Endothelial cell of umbilical vein (primary cell): ENCODE measurements around the gene FOXC1. TPM values are rescaled to one million over a fixed set of nuclear protein-coding genes. Genes with fewer than 3 reads are reported as not detected.

Experiments
- BruUV-seq: library from RNA; stranded (reverse); fragments of 400-500 nt; replicated peaks from 2 replicates; lab custom pipeline; 2021; lab: Mats Ljungman, UMichigan
- CTCF ChIA-PET: fragments of 300-600, 350-600 bp; sonication (Branson Sonifier 250); formaldehyde crosslinking; loops from one replicate; lab custom pipeline; 2021; ENCODE audit warnings: antibody characterized with exemption, inconsistent platforms; lab: Charles Lee
- POLR2A ChIA-PET: fragments of 300-600, 350-600 bp; sonication (Branson Sonifier 250); formaldehyde crosslinking; loops from one replicate; lab custom pipeline; 2021; ENCODE audit warnings: antibody characterized with exemption, inconsistent platforms; lab: Charles Lee
- DNase-seq: peaks from one replicate; pipeline ENCODE4 v3.0.0-alpha.2; 2011; ENCODE audit warnings: low read depth, low spot score
- FAIRE-seq: peaks from 2 replicates; lab custom pipeline; 2011; peaks lifted over from hg19 to GRCh38; lab: Jason Lieb, UNC
- H2AFZ ChIP-seq: 2 replicates; pipeline ENCODE4 v1.6.0; 2012; ENCODE audit warnings: low read depth, low read length, control low read depth, inconsistent platforms
- H3K27ac ChIP-seq: 2 replicates; pipeline ENCODE4 v1.5.1; 2011; ENCODE audit warnings: low read depth, mild to moderate bottlenecking, control low read depth, low read length, moderate library complexity; ENCODE audit not compliant: insufficient read depth
- H3K27me3 ChIP-seq, 2 experiments: 2 replicates each; pipeline versions ENCODE4 v1.6.0 to v1.6.1; 2011; ENCODE audit warnings: low read length in 2 of 2, mixed read lengths in 1 of 2; ENCODE audit not compliant: control insufficient read depth in 2 of 2, insufficient read depth in 2 of 2
- H3K36me3 ChIP-seq, 2 experiments: 2 replicates in 1 of 2; 3 replicates in 1 of 2; pipeline ENCODE4 v1.5.1; 2011; ENCODE audit warnings: low read length in 2 of 2, mild to moderate bottlenecking in 1 of 2, moderate library complexity in 1 of 2; ENCODE audit not compliant: control insufficient read depth in 2 of 2, insufficient read depth in 2 of 2; ENCODE audit errors: extremely low read depth in 1 of 2
- H3K4me1 ChIP-seq: 3 replicates; pipeline ENCODE4 v1.5.1; 2011; ENCODE audit warnings: mild to moderate bottlenecking, low read length; ENCODE audit not compliant: control insufficient read depth, insufficient read depth; ENCODE audit errors: extremely low read depth
- H3K4me2 ChIP-seq: 2 replicates; pipeline ENCODE4 v1.6.1; 2011; ENCODE audit warnings: low read length, control low read depth, mixed read lengths; ENCODE audit not compliant: insufficient read depth
- H3K4me3 ChIP-seq, 3 experiments: fragments of 200-600 bp in 1 of 3; sonication (generic), shearing (Covaris generic) in 1 of 3; replicated peaks in 1 of 3; 2 replicates each; pipeline ENCODE4 v1.5.1; 2011 to 2016; ENCODE audit warnings: control low read depth in 3 of 3, low read length in 3 of 3, mild to moderate bottlenecking in 2 of 3, inconsistent platforms in 1 of 3, low read depth in 1 of 3, moderate library complexity in 1 of 3; ENCODE audit not compliant: insufficient read depth in 1 of 3
- H3K79me2 ChIP-seq: 2 replicates; pipeline ENCODE4 v1.6.0; 2012; ENCODE audit warnings: low read length, inconsistent platforms; ENCODE audit not compliant: control insufficient read depth, insufficient read depth
- H3K9ac ChIP-seq: replicated peaks from 2 replicates; pipeline ENCODE3; 2011; ENCODE audit warnings: low read length, control low read depth; ENCODE audit not compliant: insufficient read depth; ENCODE audit errors: extremely low read depth
- H3K9me1 ChIP-seq: replicated peaks from 3 replicates; pipeline ENCODE4 v1.6.0; 2011; ENCODE audit warnings: mild to moderate bottlenecking, low read length; ENCODE audit not compliant: control insufficient read depth, insufficient read depth; ENCODE audit errors: extremely low read depth
- H3K9me3 ChIP-seq: replicated peaks from 2 replicates; pipeline ENCODE4 v1.5.1; 2012; ENCODE audit warnings: low read length, inconsistent platforms; ENCODE audit not compliant: control insufficient read depth, insufficient read depth
- H4K20me1 ChIP-seq: replicated peaks from 2 replicates; pipeline ENCODE3; 2011; ENCODE audit warnings: mild to moderate bottlenecking, low read length; ENCODE audit not compliant: control insufficient read depth, insufficient read depth; ENCODE audit errors: extremely low read depth
- FOS ChIP-seq: IDR thresholded peaks from 2 replicates; pipeline ENCODE4 v1.6.1; 2011; ENCODE audit warnings: mild to moderate bottlenecking, low read length, moderate library complexity, borderline replicate concordance; ENCODE audit not compliant: insufficient read depth
- GATA2 ChIP-seq: IDR thresholded peaks from 2 replicates; pipeline ENCODE4 v1.7.0; 2011; ENCODE audit warnings: low read depth, mild to moderate bottlenecking, moderate library complexity, mixed read lengths, low read length; ENCODE audit not compliant: insufficient read length, insufficient read depth
- JUN ChIP-seq: IDR thresholded peaks from 2 replicates; pipeline ENCODE4 v1.6.1; 2011; ENCODE audit warnings: borderline replicate concordance, low read depth; ENCODE audit not compliant: insufficient read length, insufficient read depth
- dilution Hi-C: fragments of 300-500 bp; cut with MboI; formaldehyde crosslinking; loops from one replicate; pipeline ENCODE4 v1.15.0; 2019; ENCODE audit warnings: low sequenced_read_pairs; ENCODE audit not compliant: extremely low pct_ligation_motif_present
- intact Hi-C: fragments of 100-400 bp; cut with micrococcal nuclease; formaldehyde crosslinking; loops from one replicate; pipeline ENCODE4 v1.10.0; 2022
- polyA plus RNA-seq, 4 experiments: library from polyadenylated mRNA; depleted of rRNA in 3 of 4; stranded (reverse) in 3 of 4; unstranded in 1 of 4; fragments of >200 nt; gene quantifications; 2 replicates each; pipeline versions ENCODE4 v1.2.1 to v1.2.3, GENCODE V29; 2011 to 2012; ENCODE audit warnings: missing spikeins in 1 of 4
- total RNA-seq: library from RNA; stranded (reverse); gene quantifications from 2 replicates; pipeline ENCODE4 v1.2.3, GENCODE V29; 2021
- TF ChIP-seq, protein P1 (sequence below), 2 donors: IDR thresholded peaks; 1 replicate in 1 of 2; 2 replicates in 1 of 2; pipeline ENCODE4 v1.5.1; 2011; ENCODE audit warnings: low read length in 2 of 2, mild to moderate bottlenecking in 2 of 2, moderate library complexity in 2 of 2, control low read depth in 1 of 2, inconsistent platforms in 1 of 2, low read depth in 1 of 2; ENCODE audit not compliant: insufficient read depth in 1 of 2; ENCODE audit errors: extremely low read depth in 1 of 2
- TF ChIP-seq, protein P2 (sequence below): IDR thresholded peaks from 2 replicates; pipeline ENCODE4 v1.6.1; 2011; ENCODE audit not compliant: insufficient read depth, insufficient read length

FOXC1 gene
- total and polyA plus RNA-seq, 2 donors (not counting 3 experiments of a cell fraction or from before 2014, with no cell fraction given) = 6.4 to 16.4 TPM

DNA sequence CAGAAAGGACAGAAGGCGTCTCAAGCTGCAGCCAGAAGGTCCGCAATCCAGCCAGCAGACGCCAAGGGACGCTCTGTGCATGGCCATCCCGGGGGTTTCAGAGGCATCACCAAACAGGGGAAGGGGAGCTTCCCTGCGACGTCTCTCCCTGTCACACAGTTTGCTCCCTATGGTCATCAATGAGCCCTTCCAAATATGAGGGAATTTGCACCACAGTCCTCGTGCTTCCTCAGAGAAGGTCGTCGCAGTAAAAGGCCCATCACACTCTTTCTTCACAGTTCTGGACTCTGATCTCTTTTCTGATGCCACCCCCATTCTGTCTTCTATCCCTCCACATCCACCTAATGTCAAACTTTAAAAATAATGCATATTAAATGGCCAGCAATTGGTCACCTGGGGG is 10.2 kb upstream of the FOXC1 start:
- FAIRE-seq = no peak

More for the DNA sequence above, 10.2 kb upstream of the FOXC1 start:
- Histone ChIP-seq H3K36me3 (no peaks in the 10 kb centered on the region), H3K9ac (no peak overlapping the region), H4K20me1 (no peaks in the 10 kb centered on the region), H3K27me3 (peaks cover 2 to 3% of the 10 kb centered on the region in 2 experiments), H3K9me3 (no peaks in the 10 kb centered on the region), H3K9me1 (no peaks in the 10 kb centered on the region), H3K4me1 (peaks cover 3% of the 10 kb centered on the region), H3K27ac (no peak overlapping the region), H3K4me2 (no peak overlapping the region), H3K79me2 (no peaks in the 10 kb centered on the region), H2AFZ (no peak overlapping the region), H3K4me3 (no peak overlapping the region)
- TF ChIP-seq GATA2 (no peak), JUN (no peak), FOS (no peak)
- TF ChIP-seq, protein P1, sequence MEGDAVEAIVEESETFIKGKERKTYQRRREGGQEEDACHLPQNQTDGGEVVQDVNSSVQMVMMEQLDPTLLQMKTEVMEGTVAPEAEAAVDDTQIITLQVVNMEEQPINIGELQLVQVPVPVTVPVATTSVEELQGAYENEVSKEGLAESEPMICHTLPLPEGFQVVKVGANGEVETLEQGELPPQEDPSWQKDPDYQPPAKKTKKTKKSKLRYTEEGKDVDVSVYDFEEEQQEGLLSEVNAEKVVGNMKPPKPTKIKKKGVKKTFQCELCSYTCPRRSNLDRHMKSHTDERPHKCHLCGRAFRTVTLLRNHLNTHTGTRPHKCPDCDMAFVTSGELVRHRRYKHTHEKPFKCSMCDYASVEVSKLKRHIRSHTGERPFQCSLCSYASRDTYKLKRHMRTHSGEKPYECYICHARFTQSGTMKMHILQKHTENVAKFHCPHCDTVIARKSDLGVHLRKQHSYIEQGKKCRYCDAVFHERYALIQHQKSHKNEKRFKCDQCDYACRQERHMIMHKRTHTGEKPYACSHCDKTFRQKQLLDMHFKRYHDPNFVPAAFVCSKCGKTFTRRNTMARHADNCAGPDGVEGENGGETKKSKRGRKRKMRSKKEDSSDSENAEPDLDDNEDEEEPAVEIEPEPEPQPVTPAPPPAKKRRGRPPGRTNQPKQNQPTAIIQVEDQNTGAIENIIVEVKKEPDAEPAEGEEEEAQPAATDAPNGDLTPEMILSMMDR (IDR thresholded peaks at IDR 0.05; ENCODE audit: extremely low read depth in 1 of 2, insufficient read depth in 1 of 2, low read depth in 1 of 2, low read length in 2 of 2) = no peak
- TF ChIP-seq, protein P2, sequence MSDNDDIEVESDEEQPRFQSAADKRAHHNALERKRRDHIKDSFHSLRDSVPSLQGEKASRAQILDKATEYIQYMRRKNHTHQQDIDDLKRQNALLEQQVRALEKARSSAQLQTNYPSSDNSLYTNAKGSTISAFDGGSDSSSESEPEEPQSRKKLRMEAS = no peak
- dilution Hi-C loops = no loop called here
- intact Hi-C loops = loop anchor here (5.0 kb wide), 1 partner anchor 978 kb away; no protein-coding TSS in a partner anchor
- BruUV-seq = no TSS peak
- DNase-seq = no peak
- POLR2A ChIA-PET = no interaction called here
- CTCF ChIA-PET = interaction anchor here (0.9 to 7.7 kb wide), 6 partner anchors 505 to 1151 kb away, joined by 4 to 90 read pairs (median 6); partner anchors contain the start of gene MYLK4
